HepG2 (cell line): ENCODE data around the gene ACBD7. TPM values are rescaled to one million over a fixed set of nuclear protein-coding genes. Genes with fewer than 3 reads are reported as not detected.
A peak's percentile ranks its signal among the peaks of the same experiment; 100 is the strongest.

Source experiments
- ETV5 ChIP-seq: IDR thresholded peaks from 2 replicates; pipeline ENCODE4 v1.6.1; 2018; ENCODE audit warnings: missing biosample characterization, missing genetic modification reagents, inconsistent platforms, borderline replicate concordance
- ETV6 ChIP-seq: sonication (generic); formaldehyde crosslinking; conservative IDR thresholded peaks from 2 replicates; pipeline ENCODE4 v1.4.0; 2020; ENCODE audit warnings: missing genetic modification reagents
- HMG20A ChIP-seq: IDR thresholded peaks from 2 replicates; pipeline ENCODE4 v1.6.1; 2016; ENCODE audit warnings: borderline replicate concordance
- KDM1A ChIP-seq: IDR thresholded peaks from 2 replicates; pipeline ENCODE4 v1.6.1; 2016; ENCODE audit warnings: missing compliant biosample characterization
- SALL1 ChIP-seq: sonication (generic); formaldehyde crosslinking; IDR thresholded peaks from 2 replicates; pipeline ENCODE4 v1.8.0; 2022; ENCODE audit warnings: mild to moderate bottlenecking, missing genetic modification reagents
- SYNCRIP ChIP-seq: fragments of 200-400 bp; formaldehyde crosslinking; IDR thresholded peaks from 2 replicates; pipeline ENCODE4 v1.6.1; 2018; ENCODE audit warnings: mild to moderate bottlenecking, low read depth, low read length; ENCODE audit not compliant: insufficient read depth
- ZMYM4 ChIP-seq: sonication (generic); formaldehyde crosslinking; IDR thresholded peaks from 2 replicates; pipeline ENCODE4 v1.8.1; 2023; ENCODE audit warnings: mild to moderate bottlenecking, missing genetic modification reagents
- ZNF136 ChIP-seq: sonication (generic); formaldehyde crosslinking; IDR thresholded peaks from 2 replicates; pipeline ENCODE4 v1.8.1; 2022; ENCODE audit warnings: low read depth, mild to moderate bottlenecking, moderate library complexity, missing genetic modification reagents
- ZNF329 ChIP-seq: sonication (generic); formaldehyde crosslinking; IDR thresholded peaks from 2 replicates; pipeline ENCODE4 v1.9.0; 2021; ENCODE audit warnings: low read depth, mild to moderate bottlenecking, missing genetic modification reagents
- ZNF598 ChIP-seq: sonication (generic); formaldehyde crosslinking; IDR thresholded peaks from 2 replicates; pipeline ENCODE4 v1.5.1; 2020; ENCODE audit warnings: mild to moderate bottlenecking, missing genetic modification reagents, borderline replicate concordance
- ZNF607 ChIP-seq: sonication (generic); formaldehyde crosslinking; IDR thresholded peaks from 2 replicates; pipeline ENCODE4 v1.5.1; 2020; ENCODE audit warnings: missing genetic modification reagents, mild to moderate bottlenecking, borderline replicate concordance
- ZNF768 ChIP-seq: sonication (generic); formaldehyde crosslinking; IDR thresholded peaks from 2 replicates; pipeline ENCODE4 v1.4.0; 2020; ENCODE audit warnings: missing genetic modification reagents
- polyA plus RNA-seq, 8 experiments: library from polyadenylated mRNA; depleted of rRNA in 3 of 8; stranded (reverse) in 7 of 8; unstranded in 1 of 8; fragments of >200 nt; fragmentation: Illumina TruSeq in 4 of 8; extraction: Trizol in 4 of 8; gene quantifications; 2 replicates each; pipeline versions ENCODE4 v1.2.1 to v1.2.3, GENCODE V29; 2011 to 2016; ENCODE audit warnings: low read depth in 4 of 8, missing spikeins in 1 of 8, mixed read lengths in 1 of 8; ENCODE audit not compliant: insufficient read depth in 1 of 8
- total RNA-seq, 5 experiments: library from RNA; depleted of rRNA; stranded (reverse); fragments of >200 nt; fragmentation: Illumina TruSeq; extraction: Trizol; gene quantifications; 2 replicates each; pipeline ENCODE4 v1.2.3, GENCODE V29; 2016; ENCODE audit warnings: low read depth in 1 of 5
- TF ChIP-seq, protein P1 (sequence below): sonication (generic); formaldehyde crosslinking; IDR thresholded peaks from 2 replicates; pipeline ENCODE4 v1.5.0; 2020; ENCODE audit warnings: mild to moderate bottlenecking, missing genetic modification reagents
- TF ChIP-seq, protein P2 (sequence below): sonication (generic); formaldehyde crosslinking; IDR thresholded peaks from 2 replicates; pipeline ENCODE4 v1.8.0; 2022; ENCODE audit warnings: mild to moderate bottlenecking, missing genetic modification reagents, borderline replicate concordance
- TF ChIP-seq, protein P3 (sequence below): sonication (generic); formaldehyde crosslinking; IDR thresholded peaks from 2 replicates; pipeline ENCODE4 v1.5.1; 2020; ENCODE audit warnings: mild to moderate bottlenecking, missing genetic modification reagents, borderline replicate concordance
- TF ChIP-seq, protein P4 (sequence below): IDR thresholded peaks from 2 replicates; pipeline ENCODE4 v1.6.1; 2016; ENCODE audit warnings: missing compliant biosample characterization, missing genetic modification reagents, borderline replicate concordance
- TF ChIP-seq, protein P5 (sequence below): sonication (generic); IDR thresholded peaks from 2 replicates; pipeline ENCODE4 v1.6.1; 2016; ENCODE audit warnings: low read depth, borderline replicate concordance

Gene ACBD7
- total and polyA plus RNA-seq, 2 of the 13 experiments (the other 11 are each of a cell fraction or from before 2014, with no cell fraction given) = 1.4 to 2.6 TPM

DNA sequence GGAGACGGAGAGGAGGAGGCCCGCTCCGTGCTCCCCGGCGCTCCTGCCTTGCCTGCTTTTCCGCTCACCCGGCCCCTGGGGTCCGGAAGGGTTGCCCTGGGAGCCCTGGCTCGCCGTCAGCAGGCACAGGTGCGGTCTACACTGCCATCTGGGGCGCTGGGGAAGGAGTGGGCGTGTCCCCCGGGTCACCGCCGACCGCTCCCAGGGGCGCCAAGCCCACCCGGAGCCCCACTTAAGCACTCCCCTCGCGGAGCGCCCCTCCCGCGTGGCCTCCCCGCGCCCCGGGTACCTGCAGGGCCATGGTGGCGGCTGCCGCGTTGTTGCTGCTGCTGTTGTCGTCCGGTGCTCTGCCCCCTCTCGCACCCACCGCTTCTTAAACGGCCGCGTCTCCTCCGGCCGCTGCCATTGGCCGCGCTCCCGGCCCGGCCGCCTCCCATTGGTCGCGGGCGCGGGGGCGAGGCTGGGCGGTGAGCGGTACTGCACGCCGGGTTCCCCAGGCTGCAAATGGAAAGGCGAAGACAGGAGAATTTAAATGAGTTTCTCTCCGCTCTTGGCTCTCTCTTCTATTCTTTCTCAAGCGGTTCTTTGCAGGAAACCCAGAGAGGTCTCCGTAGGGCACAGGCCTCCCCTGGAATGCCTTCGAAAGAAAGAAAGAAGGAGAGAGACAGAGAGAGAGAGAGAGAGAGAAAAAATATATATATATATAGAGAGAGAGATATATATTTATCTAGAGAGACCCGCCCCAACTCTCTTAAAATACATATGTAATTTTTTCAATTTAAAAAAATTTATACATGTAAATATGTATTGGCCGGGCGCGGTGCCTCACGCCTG, at the start of gene ACBD7 (continued):
- TF ChIP-seq, protein P1, sequence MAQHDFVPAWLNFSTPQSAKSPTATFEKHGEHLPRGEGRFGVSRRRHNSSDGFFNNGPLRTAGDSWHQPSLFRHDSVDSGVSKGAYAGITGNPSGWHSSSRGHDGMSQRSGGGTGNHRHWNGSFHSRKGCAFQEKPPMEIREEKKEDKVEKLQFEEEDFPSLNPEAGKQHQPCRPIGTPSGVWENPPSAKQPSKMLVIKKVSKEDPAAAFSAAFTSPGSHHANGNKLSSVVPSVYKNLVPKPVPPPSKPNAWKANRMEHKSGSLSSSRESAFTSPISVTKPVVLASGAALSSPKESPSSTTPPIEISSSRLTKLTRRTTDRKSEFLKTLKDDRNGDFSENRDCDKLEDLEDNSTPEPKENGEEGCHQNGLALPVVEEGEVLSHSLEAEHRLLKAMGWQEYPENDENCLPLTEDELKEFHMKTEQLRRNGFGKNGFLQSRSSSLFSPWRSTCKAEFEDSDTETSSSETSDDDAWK (CRISPR knock-in tag) = no peak
- peak; percentile 81 for TF ChIP-seq ZMYM4
- TF ChIP-seq ZNF598 (CRISPR knock-in tag) = no peak
- TF ChIP-seq, protein P2, sequence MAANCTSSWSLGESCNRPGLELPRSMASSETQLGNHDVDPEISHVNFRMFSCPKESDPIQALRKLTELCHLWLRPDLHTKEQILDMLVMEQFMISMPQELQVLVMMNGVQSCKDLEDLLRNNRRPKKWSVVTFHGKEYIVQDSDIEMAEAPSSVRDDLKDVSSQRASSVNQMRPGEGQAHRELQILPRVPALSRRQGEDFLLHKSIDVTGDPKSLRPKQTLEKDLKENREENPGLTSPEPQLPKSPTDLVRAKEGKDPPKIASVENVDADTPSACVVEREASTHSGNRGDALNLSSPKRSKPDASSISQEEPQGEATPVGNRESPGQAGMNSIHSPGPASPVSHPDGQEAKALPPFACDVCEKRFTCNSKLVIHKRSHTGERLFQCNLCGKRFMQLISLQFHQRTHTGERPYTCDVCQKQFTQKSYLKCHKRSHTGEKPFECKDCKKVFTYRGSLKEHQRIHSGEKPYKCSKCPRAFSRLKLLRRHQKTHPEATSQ (CRISPR knock-in tag) = no peak
- no peak for TF ChIP-seq ETV6
- TF ChIP-seq, protein P3, sequence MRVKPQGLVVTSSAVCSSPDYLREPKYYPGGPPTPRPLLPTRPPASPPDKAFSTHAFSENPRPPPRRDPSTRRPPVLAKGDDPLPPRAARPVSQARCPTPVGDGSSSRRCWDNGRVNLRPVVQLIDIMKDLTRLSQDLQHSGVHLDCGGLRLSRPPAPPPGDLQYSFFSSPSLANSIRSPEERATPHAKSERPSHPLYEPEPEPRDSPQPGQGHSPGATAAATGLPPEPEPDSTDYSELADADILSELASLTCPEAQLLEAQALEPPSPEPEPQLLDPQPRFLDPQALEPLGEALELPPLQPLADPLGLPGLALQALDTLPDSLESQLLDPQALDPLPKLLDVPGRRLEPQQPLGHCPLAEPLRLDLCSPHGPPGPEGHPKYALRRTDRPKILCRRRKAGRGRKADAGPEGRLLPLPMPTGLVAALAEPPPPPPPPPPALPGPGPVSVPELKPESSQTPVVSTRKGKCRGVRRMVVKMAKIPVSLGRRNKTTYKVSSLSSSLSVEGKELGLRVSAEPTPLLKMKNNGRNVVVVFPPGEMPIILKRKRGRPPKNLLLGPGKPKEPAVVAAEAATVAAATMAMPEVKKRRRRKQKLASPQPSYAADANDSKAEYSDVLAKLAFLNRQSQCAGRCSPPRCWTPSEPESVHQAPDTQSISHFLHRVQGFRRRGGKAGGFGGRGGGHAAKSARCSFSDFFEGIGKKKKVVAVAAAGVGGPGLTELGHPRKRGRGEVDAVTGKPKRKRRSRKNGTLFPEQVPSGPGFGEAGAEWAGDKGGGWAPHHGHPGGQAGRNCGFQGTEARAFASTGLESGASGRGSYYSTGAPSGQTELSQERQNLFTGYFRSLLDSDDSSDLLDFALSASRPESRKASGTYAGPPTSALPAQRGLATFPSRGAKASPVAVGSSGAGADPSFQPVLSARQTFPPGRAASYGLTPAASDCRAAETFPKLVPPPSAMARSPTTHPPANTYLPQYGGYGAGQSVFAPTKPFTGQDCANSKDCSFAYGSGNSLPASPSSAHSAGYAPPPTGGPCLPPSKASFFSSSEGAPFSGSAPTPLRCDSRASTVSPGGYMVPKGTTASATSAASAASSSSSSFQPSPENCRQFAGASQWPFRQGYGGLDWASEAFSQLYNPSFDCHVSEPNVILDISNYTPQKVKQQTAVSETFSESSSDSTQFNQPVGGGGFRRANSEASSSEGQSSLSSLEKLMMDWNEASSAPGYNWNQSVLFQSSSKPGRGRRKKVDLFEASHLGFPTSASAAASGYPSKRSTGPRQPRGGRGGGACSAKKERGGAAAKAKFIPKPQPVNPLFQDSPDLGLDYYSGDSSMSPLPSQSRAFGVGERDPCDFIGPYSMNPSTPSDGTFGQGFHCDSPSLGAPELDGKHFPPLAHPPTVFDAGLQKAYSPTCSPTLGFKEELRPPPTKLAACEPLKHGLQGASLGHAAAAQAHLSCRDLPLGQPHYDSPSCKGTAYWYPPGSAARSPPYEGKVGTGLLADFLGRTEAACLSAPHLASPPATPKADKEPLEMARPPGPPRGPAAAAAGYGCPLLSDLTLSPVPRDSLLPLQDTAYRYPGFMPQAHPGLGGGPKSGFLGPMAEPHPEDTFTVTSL (CRISPR knock-in tag) = no peak
- TF ChIP-seq KDM1A = no peak
- no peak for TF ChIP-seq SYNCRIP
- peak; percentile 11; the same call in 1 of the 2 replicates for TF ChIP-seq ETV5 (CRISPR knock-in tag)
- TF ChIP-seq HMG20A (CRISPR knock-in tag) = no peak
- no peak for TF ChIP-seq ZNF607 (CRISPR knock-in tag)
- TF ChIP-seq SALL1 (CRISPR knock-in tag) = peak; percentile 58; the same call in 1 of the 2 replicates
- TF ChIP-seq ZNF329 = no peak
- peak; percentile 34; the same call in 1 of the 2 replicates for TF ChIP-seq ZNF768 (CRISPR knock-in tag)
- TF ChIP-seq ZNF136 (CRISPR knock-in tag) = no peak
- TF ChIP-seq, protein P4, sequence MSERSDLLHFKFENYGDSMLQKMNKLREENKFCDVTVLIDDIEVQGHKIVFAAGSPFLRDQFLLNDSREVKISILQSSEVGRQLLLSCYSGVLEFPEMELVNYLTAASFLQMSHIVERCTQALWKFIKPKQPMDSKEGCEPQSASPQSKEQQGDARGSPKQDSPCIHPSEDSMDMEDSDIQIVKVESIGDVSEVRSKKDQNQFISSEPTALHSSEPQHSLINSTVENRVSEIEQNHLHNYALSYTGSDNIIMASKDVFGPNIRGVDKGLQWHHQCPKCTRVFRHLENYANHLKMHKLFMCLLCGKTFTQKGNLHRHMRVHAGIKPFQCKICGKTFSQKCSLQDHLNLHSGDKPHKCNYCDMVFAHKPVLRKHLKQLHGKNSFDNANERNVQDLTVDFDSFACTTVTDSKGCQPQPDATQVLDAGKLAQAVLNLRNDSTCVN (CRISPR knock-in tag) = no peak
- TF ChIP-seq, protein P5, sequence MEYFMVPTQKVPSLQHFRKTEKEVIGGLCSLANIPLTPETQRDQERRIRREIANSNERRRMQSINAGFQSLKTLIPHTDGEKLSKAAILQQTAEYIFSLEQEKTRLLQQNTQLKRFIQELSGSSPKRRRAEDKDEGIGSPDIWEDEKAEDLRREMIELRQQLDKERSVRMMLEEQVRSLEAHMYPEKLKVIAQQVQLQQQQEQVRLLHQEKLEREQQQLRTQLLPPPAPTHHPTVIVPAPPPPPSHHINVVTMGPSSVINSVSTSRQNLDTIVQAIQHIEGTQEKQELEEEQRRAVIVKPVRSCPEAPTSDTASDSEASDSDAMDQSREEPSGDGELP = no peak; the same call in 1 of the 2 replicates
